Ishikawa (cell line): ENCODE data around the gene PTK6.

Experiments used
- CEBPB ChIP-seq: IDR thresholded peaks from 2 replicates; pipeline ENCODE4 v1.6.1; 2012
- CREB1 ChIP-seq: IDR thresholded peaks from 2 replicates; pipeline ENCODE4 v1.6.1; 2012; ENCODE audit warnings: low read depth
- EGR1 ChIP-seq: IDR thresholded peaks from 2 replicates; pipeline ENCODE4 v1.6.1; 2012
- EP300 ChIP-seq: IDR thresholded peaks from 2 replicates; pipeline ENCODE4 v1.6.1; 2012; ENCODE audit warnings: borderline replicate concordance
- FOXM1 ChIP-seq: IDR thresholded peaks from 2 replicates; pipeline ENCODE4 v1.6.1; 2012; ENCODE audit warnings: low read depth, borderline replicate concordance
- NFIC ChIP-seq: IDR thresholded peaks from 2 replicates; pipeline ENCODE4 v1.6.1; 2012
- RAD21 ChIP-seq: IDR thresholded peaks from 2 replicates; pipeline ENCODE4 v1.6.1; 2012; ENCODE audit warnings: low read depth
- TAF1 ChIP-seq: IDR thresholded peaks from 2 replicates; pipeline ENCODE4 v1.6.1; 2012; ENCODE audit warnings: low read depth, mild to moderate bottlenecking
- TCF12 ChIP-seq: IDR thresholded peaks from 2 replicates; pipeline ENCODE4 v1.6.1; 2012; ENCODE audit warnings: low read depth
- TEAD4 ChIP-seq: IDR thresholded peaks from 2 replicates; pipeline ENCODE4 v1.6.1; 2012
- YY1 ChIP-seq: IDR thresholded peaks from 2 replicates; pipeline ENCODE4 v1.6.1; 2012; ENCODE audit warnings: low read depth
- ZBTB7A ChIP-seq: IDR thresholded peaks from 2 replicates; pipeline ENCODE4 v1.6.1; 2012; ENCODE audit warnings: low read depth
- TF ChIP-seq, protein P1 (sequence below): IDR thresholded peaks from 2 replicates; pipeline ENCODE4 v1.6.1; 2012
- TF ChIP-seq, protein P2 (sequence below): IDR thresholded peaks from 2 replicates; pipeline ENCODE4 v1.6.1; 2012; ENCODE audit warnings: low read depth, mild to moderate bottlenecking
- TF ChIP-seq, protein P3 (sequence below): IDR thresholded peaks from 2 replicates; pipeline ENCODE4 v1.6.1; 2012

PTK6 gene

DNA sequence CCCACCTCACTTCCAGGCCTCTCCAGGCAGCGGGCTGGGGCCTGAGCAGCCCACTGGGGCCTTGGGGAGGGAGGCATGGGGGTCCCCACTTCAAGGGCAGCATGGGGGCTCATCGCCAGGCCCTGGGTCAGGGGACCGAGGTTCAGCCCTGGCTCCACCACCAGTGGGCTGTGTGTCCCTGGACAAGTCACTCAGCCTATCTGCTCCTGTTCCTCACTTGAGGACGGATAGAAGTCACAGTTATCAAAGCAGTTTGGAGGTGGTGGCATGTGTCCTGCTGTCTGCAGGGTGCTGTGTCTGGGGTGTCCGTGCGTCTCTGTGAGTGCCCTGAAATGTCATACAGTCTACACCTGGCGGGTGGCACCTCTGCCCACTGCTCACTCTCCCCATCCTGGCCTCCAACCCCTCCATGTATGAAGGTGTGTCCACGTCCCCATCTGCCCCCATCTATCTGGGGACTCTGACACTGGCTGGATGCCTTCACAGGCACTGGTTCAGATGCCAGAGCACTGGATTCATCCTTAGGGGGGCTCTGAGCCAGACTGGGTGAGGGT lies 41.9 kb downstream of the PTK6 start:
- TF ChIP-seq, protein P1, sequence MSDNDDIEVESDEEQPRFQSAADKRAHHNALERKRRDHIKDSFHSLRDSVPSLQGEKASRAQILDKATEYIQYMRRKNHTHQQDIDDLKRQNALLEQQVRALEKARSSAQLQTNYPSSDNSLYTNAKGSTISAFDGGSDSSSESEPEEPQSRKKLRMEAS = no peak

DNA sequence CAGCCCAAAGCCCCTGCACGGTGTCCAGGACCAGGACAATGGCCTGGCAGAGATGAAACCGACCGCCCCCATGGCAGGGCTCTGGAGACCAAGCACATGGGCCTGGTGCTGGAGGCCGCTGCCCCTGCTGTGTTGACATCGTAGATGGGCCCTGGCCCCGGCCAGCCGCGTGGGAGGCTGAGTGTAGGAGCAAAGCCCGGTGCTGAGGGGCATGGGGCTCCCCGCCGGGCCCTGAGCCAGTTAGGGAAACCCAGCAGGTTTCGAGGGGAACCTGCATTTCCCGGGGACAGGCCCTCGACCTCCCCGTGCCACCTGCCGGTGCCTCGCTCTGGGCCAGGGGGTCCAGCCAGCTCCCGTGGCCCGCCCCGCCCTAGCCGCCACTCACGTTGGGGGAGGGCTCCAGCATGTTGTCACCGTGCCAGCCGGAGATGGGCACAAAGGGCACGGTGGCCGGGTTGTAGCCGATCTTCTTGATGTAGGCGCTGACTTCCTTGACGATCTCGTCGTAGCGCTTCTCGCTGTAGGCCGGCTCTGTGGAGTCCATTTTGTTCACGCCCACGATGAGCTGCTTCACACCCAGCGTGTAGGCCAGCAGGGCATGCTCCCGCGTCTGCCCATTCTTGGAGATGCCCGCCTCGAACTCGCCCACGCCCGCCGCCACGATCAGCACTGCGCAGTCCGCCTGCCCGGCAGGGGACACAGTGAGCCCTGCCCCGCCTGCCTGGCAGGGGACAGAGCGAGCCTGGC lies 42.6 kb downstream of the PTK6 start:
- TF ChIP-seq, protein P2, sequence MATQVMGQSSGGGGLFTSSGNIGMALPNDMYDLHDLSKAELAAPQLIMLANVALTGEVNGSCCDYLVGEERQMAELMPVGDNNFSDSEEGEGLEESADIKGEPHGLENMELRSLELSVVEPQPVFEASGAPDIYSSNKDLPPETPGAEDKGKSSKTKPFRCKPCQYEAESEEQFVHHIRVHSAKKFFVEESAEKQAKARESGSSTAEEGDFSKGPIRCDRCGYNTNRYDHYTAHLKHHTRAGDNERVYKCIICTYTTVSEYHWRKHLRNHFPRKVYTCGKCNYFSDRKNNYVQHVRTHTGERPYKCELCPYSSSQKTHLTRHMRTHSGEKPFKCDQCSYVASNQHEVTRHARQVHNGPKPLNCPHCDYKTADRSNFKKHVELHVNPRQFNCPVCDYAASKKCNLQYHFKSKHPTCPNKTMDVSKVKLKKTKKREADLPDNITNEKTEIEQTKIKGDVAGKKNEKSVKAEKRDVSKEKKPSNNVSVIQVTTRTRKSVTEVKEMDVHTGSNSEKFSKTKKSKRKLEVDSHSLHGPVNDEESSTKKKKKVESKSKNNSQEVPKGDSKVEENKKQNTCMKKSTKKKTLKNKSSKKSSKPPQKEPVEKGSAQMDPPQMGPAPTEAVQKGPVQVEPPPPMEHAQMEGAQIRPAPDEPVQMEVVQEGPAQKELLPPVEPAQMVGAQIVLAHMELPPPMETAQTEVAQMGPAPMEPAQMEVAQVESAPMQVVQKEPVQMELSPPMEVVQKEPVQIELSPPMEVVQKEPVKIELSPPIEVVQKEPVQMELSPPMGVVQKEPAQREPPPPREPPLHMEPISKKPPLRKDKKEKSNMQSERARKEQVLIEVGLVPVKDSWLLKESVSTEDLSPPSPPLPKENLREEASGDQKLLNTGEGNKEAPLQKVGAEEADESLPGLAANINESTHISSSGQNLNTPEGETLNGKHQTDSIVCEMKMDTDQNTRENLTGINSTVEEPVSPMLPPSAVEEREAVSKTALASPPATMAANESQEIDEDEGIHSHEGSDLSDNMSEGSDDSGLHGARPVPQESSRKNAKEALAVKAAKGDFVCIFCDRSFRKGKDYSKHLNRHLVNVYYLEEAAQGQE = no peak
- TF ChIP-seq TCF12 = no peak
- TF ChIP-seq ZBTB7A = no peak
- TF ChIP-seq, protein P1 = no peak
- TF ChIP-seq RAD21 = no peak
- TF ChIP-seq YY1 = no peak
- TF ChIP-seq FOXM1 = no peak
- no peak for TF ChIP-seq CREB1

DNA sequence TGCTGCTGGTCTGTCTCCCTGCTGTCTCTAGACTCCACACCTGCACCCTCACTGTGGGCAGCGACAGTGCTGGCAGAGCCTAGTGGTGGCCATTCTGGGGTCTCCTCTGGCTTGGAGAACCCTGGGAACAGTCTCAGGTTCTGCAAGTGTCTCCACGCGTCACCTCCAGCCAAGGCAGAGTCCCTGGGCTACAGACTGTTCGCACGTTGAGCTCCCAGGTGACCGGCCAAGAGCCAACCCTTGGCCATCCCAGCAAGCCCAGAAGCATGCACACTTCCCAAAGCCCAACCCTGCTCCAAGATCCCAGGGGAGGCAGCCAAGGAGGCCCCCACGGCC lies 43.1 kb downstream of the PTK6 start:
- TF ChIP-seq EP300 = no peak
- no peak for TF ChIP-seq TCF12
- no peak for TF ChIP-seq YY1
- TF ChIP-seq TEAD4 = no peak
- no peak for TF ChIP-seq NFIC
- TF ChIP-seq, protein P1 = no peak
- TF ChIP-seq EGR1 = no peak
- no peak for TF ChIP-seq FOXM1
- TF ChIP-seq TAF1 = no peak
- TF ChIP-seq CEBPB = no peak
- no peak for TF ChIP-seq RAD21
- TF ChIP-seq ZBTB7A = no peak
- TF ChIP-seq, protein P2 = no peak
- TF ChIP-seq CREB1 = no peak

DNA sequence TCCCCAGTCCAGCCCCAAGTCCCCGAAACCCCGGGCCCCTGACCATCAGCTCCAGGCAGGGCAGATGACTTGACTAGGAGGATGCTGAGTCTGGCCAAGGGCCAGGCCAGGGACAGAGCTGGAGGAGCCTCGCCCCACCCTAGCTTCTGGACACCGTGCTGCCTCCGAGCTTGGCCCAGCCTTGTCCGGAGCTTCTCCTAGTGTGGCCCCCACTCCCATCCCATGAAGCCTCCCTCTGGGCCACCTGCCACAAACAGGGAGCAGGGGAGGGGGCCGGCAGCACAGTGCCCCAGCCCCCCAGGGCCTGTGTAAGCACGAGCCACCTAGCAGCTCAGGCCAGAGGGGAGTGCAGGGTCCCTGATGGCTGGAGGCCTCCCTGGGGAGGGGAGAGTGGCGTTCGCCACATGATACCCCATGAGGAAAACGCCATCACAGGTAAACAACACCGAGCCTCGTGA lies 43.6 kb downstream of the PTK6 start:
- TF ChIP-seq EP300 (no peak), NFIC (no peak), RAD21 (no peak)
- TF ChIP-seq, protein P1 = no peak

DNA sequence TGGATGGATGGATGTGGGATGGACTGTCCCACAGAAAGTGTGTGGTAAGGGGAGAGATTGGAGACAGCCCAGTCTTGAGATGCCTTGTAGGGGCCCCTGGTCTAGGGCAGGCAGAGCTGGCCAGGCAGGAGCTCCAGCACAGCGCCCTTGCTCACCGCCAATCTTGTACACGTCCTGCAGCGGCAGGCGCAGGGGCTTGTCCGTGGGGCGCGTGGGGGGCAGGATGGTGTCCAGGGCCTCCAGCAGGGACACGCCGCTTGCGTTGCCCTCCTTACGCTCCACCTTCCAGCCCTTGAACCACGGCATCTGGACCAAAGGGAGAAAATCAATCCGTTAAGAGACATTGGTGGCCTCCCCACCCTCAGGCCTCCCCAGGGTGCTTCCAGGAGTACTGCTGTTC lies 44.2 kb downstream of the PTK6 start:
- TF ChIP-seq FOXM1 (no peak), CREB1 (no peak), EP300 (no peak), ZBTB7A (no peak), YY1 (no peak), NFIC (no peak), CEBPB (no peak), TAF1 (no peak), EGR1 (no peak), TEAD4 (no peak), RAD21 (no peak), TCF12 (no peak)
- TF ChIP-seq, protein P2 = no peak
- TF ChIP-seq, protein P3, sequence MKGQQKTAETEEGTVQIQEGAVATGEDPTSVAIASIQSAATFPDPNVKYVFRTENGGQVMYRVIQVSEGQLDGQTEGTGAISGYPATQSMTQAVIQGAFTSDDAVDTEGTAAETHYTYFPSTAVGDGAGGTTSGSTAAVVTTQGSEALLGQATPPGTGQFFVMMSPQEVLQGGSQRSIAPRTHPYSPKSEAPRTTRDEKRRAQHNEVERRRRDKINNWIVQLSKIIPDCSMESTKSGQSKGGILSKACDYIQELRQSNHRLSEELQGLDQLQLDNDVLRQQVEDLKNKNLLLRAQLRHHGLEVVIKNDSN = no peak
- TF ChIP-seq, protein P1 = no peak
